Daoy (cell line): ENCODE data around the gene RELT. TPM values are rescaled to one million over a fixed set of nuclear protein-coding genes. Genes with fewer than 3 reads are reported as not detected.

Experiments used
- DNase-seq: peaks from one replicate; pipeline ENCODE4 v3.0.0-alpha.2; 2015; ENCODE audit warnings: low read depth
- total RNA-seq: library from RNA; depleted of rRNA; stranded (reverse); fragments of >200 nt; shearing (Covaris generic); gene quantifications from 2 replicates; pipeline ENCODE4 v1.2.3, GENCODE V29; 2014; rRNA removed

RELT gene, protein sequence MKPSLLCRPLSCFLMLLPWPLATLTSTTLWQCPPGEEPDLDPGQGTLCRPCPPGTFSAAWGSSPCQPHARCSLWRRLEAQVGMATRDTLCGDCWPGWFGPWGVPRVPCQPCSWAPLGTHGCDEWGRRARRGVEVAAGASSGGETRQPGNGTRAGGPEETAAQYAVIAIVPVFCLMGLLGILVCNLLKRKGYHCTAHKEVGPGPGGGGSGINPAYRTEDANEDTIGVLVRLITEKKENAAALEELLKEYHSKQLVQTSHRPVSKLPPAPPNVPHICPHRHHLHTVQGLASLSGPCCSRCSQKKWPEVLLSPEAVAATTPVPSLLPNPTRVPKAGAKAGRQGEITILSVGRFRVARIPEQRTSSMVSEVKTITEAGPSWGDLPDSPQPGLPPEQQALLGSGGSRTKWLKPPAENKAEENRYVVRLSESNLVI
- total RNA-seq: 10.3 and 11.2 TPM in 2 replicates

- peak; percentile 95 for DNase-seq
Observed at GRCh38 chr11:73376160-73376802, at the start of gene RELT. Gene RELT, plus strand, starts transcription at chr11:73376399. Its CDS starts 12,738 bp downstream, at chr11:73389137.

DNA sequence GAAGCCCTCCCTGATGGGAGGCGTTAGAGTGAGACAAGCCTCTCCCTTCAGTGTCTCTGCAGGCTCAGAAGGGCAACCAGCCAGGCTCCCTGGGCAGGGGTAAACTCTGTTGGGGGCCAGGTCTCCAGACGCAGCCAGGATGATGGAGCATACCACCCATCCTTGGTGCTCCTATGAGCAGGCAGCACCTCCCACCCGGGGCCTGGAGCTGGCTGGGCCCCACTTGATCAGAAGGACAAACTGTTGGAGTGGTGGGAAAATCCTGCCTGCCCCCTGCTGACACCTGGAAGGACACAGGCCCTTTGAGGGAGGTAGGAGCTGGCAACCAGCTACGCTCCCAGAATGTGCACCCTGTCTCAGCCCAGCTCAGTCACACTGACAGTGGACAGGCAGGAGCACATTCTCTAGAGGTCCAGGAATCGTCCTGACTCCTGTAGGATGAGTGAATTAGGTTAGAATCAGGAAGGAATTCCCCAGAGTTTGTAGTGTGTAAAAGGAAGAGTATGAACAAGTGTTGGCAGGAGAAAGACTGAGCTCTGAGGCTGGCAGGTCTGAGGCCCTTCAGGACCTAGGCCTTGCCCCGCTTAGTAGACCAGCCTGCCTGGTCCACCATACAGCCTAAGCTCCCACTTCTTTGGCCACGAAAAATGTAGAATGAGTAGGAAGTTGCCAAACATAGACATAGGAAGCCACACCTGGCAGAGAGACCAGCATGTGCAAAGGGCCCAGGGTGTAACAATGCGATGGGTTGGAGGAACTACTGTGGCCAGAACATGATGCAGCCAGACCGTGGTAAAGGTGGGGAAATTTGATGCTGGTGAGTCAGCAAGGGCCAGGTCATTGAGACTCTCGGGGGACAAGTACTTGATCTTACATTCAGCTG, 49.0 kb upstream of the RELT start:
- DNase-seq: peak; percentile 79

- DNase-seq: no peak
Observed at GRCh38 chr11:73327812-73328364, 48.3 kb upstream of the RELT start.

DNA sequence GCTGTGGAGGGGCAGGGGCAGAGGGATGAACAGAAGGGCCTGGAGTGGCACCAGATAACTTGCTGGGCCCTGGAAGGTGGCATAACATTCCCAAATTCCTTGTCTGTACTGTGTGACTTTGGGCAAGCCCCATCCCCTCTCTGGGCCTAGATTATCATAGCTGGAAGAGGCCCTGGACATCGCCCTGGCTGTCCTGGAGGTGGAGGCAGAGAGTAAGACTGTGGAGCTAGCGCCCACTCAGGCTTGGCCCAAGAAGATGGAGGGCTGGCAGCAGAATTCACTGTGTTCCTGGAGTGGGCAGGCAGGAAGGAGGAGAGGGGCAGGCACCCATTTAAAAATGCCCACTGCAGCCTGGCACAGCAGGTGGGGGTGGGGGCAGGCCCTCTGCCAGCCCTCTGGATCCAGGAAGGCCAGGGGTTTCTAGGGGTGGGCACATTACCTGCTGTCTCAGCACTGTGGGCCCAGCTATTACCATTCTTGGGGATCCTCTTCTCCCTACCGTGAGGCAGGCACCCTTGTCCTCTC, 45.6 kb upstream of the RELT start:
- DNase-seq: no peak

DNA sequence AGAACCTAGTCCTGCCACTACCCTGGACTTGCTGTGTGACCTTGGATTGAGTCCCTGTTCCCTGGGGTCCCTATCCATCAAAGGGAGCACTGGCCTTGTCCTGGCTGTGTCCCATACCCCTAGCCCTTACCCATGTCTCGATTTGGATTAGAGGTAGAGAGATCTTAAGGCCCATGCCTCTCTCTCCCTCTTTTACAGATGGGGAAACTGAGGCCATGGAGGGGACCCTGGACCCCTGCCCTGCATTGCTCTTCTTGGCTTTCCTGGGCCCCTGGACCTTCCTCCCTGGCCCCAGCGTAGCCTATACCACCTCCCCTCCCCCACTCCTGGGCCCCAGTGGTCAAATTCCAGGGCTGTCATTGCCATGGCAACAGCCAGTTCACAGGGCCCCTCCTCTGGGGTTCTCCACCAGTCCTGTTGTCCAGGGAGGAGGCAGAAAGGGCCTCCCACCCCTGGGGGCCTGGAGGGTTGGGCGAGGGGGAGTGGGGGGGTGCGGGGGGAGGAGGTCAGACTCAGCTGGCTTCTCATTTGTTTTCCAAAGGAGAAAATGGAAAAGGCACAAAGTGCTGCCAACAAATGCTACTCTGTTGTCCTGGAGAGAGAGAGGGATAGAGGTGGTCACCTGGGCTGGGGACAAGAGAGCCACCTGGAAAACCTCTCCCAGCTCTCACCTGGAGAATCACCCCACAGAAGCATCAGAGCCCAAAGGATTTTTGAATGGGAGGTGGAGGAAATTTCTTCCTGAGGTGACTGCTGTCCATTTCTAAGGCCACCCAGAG, 44.9 kb upstream of the RELT start:
- DNase-seq: no peak

DNA sequence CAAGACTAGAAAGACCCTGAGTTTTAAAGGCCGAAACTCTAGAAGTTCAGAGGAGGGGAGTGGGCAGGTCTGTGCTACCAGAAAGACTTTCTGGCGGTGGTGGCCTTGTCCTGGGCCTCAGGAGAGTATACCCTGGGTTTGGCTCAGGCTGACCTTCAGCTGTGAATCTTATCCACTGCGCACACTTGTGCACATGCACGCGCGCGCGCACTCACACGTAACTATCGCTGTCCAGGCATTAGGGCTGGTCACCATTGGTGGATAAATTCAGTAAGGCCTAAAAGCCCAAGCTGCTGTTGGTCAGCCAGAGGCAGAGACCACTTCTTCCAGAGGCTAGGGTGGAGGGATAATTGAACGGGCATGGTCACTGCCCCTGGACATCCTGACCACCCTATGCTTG, 43.0 kb upstream of the RELT start:
- DNase-seq: no peak

DNA sequence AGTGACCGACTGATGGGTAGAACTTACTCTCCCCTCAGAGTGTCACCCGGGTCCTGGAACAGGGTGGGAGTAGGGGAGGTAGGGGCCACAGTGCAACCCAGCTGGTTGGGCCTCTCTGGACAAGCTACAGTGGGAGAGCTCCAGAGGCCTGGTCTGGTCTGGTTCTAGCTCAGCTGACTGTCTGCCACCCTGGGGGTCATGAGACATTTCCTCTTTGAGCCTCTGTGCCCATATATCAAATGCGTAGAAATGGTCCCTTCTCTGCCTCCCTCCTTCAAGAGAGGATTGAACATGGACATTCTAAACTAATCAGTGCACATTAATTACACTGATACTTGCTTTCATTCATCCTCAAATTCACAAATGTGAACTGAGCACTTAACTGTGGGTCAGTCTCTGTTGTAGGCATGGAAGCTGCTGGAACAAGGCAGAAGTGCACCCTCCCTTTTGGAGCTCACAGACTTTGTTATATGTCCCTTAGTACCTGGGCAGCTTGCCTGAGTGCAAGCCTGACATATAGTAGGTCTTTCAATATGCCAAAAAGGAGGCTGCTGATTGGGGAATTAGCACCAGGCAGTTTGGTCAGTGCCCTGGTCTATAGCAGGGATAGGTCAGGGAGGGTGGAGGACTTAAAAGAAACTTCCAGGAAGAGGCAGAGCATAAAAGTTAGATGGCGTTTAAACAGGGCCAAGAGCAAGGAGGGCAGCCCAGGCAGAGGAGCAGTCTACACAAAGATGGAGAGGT, 42.4 kb upstream of the RELT start:
- DNase-seq: no peak

GRCh38 chr11:73334384-73335203, 41.6 kb upstream of the RELT start:
- peak; percentile 90 for DNase-seq

GRCh38 chr11:73335204-73335923, 40.8 kb upstream of the RELT start:
- DNase-seq: peak; percentile 84

GRCh38 chr11:73337846-73338245, 38.4 kb upstream of the RELT start:
- no peak for DNase-seq

- no peak for DNase-seq
Observed at GRCh38 chr11:73338279-73338678, 37.9 kb upstream of the RELT start.

GRCh38 chr11:73340164-73340563, 36.0 kb upstream of the RELT start:
- DNase-seq: no peak

DNA sequence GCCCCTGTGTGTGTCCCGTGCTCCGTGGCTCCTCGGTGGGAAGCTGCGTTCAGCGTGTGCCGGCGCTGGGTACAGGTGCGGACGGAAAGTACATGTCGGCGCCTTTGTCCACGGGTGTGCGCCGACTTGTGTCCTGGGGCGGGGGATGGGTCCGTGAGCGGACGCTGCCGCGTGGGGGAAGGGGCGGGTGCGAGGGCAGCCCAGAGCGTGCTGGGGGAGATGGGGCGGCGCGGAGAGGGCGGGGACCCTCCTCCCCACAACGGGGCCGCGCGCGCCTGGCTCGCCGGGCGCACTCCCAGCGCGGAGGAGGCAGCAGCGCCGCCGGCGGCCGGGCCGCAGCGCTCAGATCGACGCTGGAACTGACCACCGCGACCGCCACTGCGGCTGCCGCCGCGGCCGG, 33.6 kb upstream of the RELT start:
- DNase-seq: no peak

GRCh38 chr11:73343076-73343873, 32.9 kb upstream of the RELT start:
- DNase-seq: no peak

DNA sequence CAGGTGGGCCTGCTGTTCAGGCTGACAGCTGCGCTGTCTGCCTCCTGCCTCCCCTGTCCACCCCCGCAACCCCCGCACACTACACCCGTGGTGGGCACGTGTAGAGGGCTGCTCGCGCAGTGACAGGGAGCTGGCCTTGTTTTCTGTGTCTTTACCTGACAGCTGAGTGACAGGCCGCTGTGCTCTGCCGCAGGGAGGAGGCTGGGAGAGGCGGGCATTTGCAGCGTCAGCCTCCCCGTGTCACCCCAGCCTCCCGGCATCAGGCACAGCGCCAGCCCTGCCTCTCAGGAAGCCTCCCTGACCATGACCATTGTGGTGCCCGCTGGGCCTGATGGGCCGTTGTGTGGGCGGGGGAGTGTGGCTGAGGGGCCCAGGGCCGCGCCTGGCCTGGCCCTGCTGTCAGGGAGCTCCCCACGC, 32.0 kb upstream of the RELT start:
- no peak for DNase-seq

DNA sequence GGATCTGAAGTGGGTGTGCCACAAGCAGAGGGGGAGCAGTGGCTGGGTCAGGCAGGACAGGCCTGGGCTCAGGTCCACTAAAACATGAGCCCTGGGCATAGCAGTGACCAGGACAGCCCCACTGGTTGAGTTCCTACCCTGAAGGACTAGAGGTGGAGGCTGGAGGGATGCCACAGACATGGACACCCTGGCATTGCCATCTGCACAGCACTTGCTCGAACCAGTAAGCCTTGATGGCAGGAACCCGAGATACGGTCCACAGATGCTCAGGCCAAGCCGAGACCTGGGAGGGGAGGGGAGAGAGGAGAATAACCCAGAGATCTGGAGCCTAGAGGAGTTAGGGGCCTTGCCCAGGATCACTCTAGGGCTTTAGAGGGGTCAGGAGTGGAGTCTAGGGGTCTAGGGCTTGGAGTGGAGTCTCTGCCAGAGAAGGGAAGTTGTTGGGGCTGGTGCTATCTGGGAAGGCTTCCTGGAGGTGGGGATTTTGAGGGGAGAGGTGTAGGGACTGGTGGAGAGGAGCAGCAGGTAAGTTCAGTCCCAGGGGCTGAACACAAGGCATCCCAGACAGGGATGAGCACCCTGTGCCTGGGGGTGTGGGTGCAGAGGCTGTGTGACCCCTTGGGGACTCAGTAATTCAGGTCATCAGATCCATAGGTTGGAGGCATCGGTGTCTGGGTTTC, 30.6 kb upstream of the RELT start:
- no peak for DNase-seq
